HCT116 (cell line): ENCODE measurements around the gene SSR2. TPM values are rescaled to one million over a fixed set of nuclear protein-coding genes. Genes with fewer than 3 reads are reported as not detected.

ENCODE experiments used
- ATAC-seq: fragments of 200-7000 bp; cut with Tn5 transposase; 2 replicates; pipeline ENCODE4 v1.9.1; 2020; ENCODE audit warnings: mild to moderate bottlenecking, moderate library complexity
- BruUV-seq: library from RNA; stranded (reverse); fragments of 400-500 nt; replicated peaks from 2 replicates; lab custom pipeline; 2021; lab: Mats Ljungman, UMichigan
- CTCF ChIA-PET: fragments of 300-600 bp; sonication (Branson Sonifier 250); formaldehyde crosslinking; loops from one replicate; lab custom pipeline; 2021; ENCODE audit warnings: antibody characterized with exemption; lab: Charles Lee
- POLR2A ChIA-PET: fragments of 300-600, 350-600 bp; sonication (Branson Sonifier 250); formaldehyde crosslinking; loops from one replicate; lab custom pipeline; 2021; ENCODE audit warnings: antibody characterized with exemption; lab: Charles Lee
- RAD21 ChIA-PET, 2 experiments: fragments of 300-600 bp; sonication (Branson Sonifier 250); formaldehyde crosslinking; loops; one replicate each; lab custom pipeline; 2023; ENCODE audit warnings: low total read pairs in 2 of 2; ENCODE audit not compliant: uncharacterized antibody in 2 of 2, unreplicated experiment in 2 of 2, low non-redundant PET in 1 of 2; lab: Charles Lee
- DNase-seq: peaks from one replicate; pipeline ENCODE4 v3.0.0-alpha.2; 2010; ENCODE audit warnings: low read depth, low spot score
- H2AFZ ChIP-seq: fragments of 200-600 bp; shearing (Covaris generic), sonication (generic); 2 replicates; pipeline ENCODE4 v1.6.1; 2017; ENCODE audit warnings: low read depth, mixed run types, mixed read lengths, antibody characterized with exemption, low read length; ENCODE audit not compliant: poor library complexity, severe bottlenecking
- H3K27ac ChIP-seq: 2 replicates; pipeline ENCODE4 v1.5.1; 2012; ENCODE audit warnings: low read depth, low read length
- H3K27me3 ChIP-seq: fragments of 200-600 bp; sonication (generic); 2 replicates; pipeline ENCODE4 v1.6.1; 2016; ENCODE audit warnings: mixed run types, low read length, mixed read lengths; ENCODE audit not compliant: insufficient read depth
- H3K36me3 ChIP-seq, 2 experiments: fragments of 200-500 bp in 1 of 2; fragments of 200-600 bp in 1 of 2; sonication (Bioruptor generic) in 1 of 2; sonication (generic) in 1 of 2; 2 replicates each; pipeline versions ENCODE4 v1.5.1 to v1.6.1; 2014 to 2016; ENCODE audit warnings: low read length in 2 of 2, inconsistent platforms in 1 of 2, mixed read lengths in 1 of 2, mixed run types in 1 of 2; ENCODE audit not compliant: insufficient read depth in 2 of 2, control insufficient read depth in 1 of 2
- H3K4me1 ChIP-seq, 2 experiments: fragments of 200-600 bp in 1 of 2; sonication (generic) in 1 of 2; 2 replicates each; pipeline versions ENCODE4 v1.5.1 to v1.6.1; 2012 to 2017; ENCODE audit warnings: low read length in 2 of 2, inconsistent platforms in 1 of 2, mild to moderate bottlenecking in 1 of 2, mixed read lengths in 1 of 2, mixed run types in 1 of 2, moderate library complexity in 1 of 2; ENCODE audit not compliant: insufficient read depth in 2 of 2, control insufficient read depth in 1 of 2
- H3K4me2 ChIP-seq: fragments of 200-600 bp; sonication (generic); 2 replicates; pipeline ENCODE4 v1.6.1; 2017; ENCODE audit warnings: mixed run types, low read length, mixed read lengths
- H3K4me3 ChIP-seq, 2 experiments: fragments of 200-600 bp in 1 of 2; sonication (generic) in 1 of 2; replicated peaks in 1 of 2; 2 replicates each; pipeline ENCODE4 v1.5.1; 2011 to 2016; ENCODE audit warnings: low read length in 2 of 2, control low read depth in 1 of 2, low read depth in 1 of 2, mild to moderate bottlenecking in 1 of 2, mixed read lengths in 1 of 2, mixed run types in 1 of 2
- H3K79me2 ChIP-seq: fragments of 200-600 bp; sonication (generic); 2 replicates; pipeline ENCODE4 v1.6.1; 2017; ENCODE audit warnings: mild to moderate bottlenecking, mixed run types, low read length, moderate library complexity, mixed read lengths; ENCODE audit not compliant: insufficient read depth
- H3K9ac ChIP-seq: fragments of 200-600 bp; sonication (generic); 2 replicates; pipeline ENCODE4 v1.6.1; 2016; ENCODE audit warnings: low read length, mixed read lengths
- H3K9me2 ChIP-seq: fragments of 200-600 bp; sonication (generic), shearing (Covaris generic); 2 replicates; pipeline ENCODE4 v1.6.1; 2017; ENCODE audit warnings: mixed run types, mild to moderate bottlenecking, moderate library complexity; ENCODE audit not compliant: insufficient read depth
- H3K9me3 ChIP-seq, 2 experiments: fragments of 200-500 bp in 1 of 2; fragments of 200-600 bp in 1 of 2; sonication (Bioruptor generic) in 1 of 2; sonication (generic) in 1 of 2; 2 replicates each; pipeline ENCODE4 v1.6.1; 2014 to 2017; ENCODE audit warnings: low read length in 2 of 2, mixed read lengths in 2 of 2, inconsistent platforms in 1 of 2, low read depth in 1 of 2, mild to moderate bottlenecking in 1 of 2, mixed run types in 1 of 2, moderate library complexity in 1 of 2; ENCODE audit not compliant: control insufficient read depth in 1 of 2, insufficient read depth in 1 of 2
- H4K20me1 ChIP-seq: fragments of 200-600 bp; sonication (generic), shearing (Covaris generic); 2 replicates; pipeline ENCODE4 v1.6.1; 2017; ENCODE audit warnings: mixed run types, mild to moderate bottlenecking, moderate library complexity; ENCODE audit not compliant: insufficient read depth
- EGR1 ChIP-seq: IDR thresholded peaks from 2 replicates; pipeline ENCODE4 v1.6.1; 2012; ENCODE audit warnings: low read depth
- ELF1 ChIP-seq: IDR thresholded peaks from 2 replicates; pipeline ENCODE4 v1.6.1; 2012; ENCODE audit warnings: low read depth, borderline replicate concordance
- EZH2 ChIP-seq: fragments of 200-600 bp; sonication (generic); IDR thresholded peaks from 2 replicates; pipeline ENCODE4 v1.6.1; 2017; ENCODE audit warnings: antibody characterized with exemption, mixed run types
- EZH2phosphoT487 ChIP-seq: fragments of 200-600 bp; IDR thresholded peaks from 2 replicates; pipeline ENCODE4 v1.6.1; 2018; ENCODE audit warnings: antibody characterized with exemption, borderline replicate concordance
- FOSL1 ChIP-seq: IDR thresholded peaks from 2 replicates; pipeline ENCODE4 v1.6.1; 2012; ENCODE audit warnings: low read depth
- JUND ChIP-seq: IDR thresholded peaks from 2 replicates; pipeline ENCODE4 v1.6.1; 2012
- POLR2A ChIP-seq: IDR thresholded peaks from 2 replicates; pipeline ENCODE4 v1.7.0; 2011; ENCODE audit warnings: borderline replicate concordance; ENCODE audit not compliant: insufficient read depth, insufficient read length; ENCODE audit errors: extremely low read depth
- RAD21 ChIP-seq: IDR thresholded peaks from 2 replicates; pipeline ENCODE4 v1.6.1; 2012; ENCODE audit warnings: low read depth, mild to moderate bottlenecking
- SIN3A ChIP-seq: IDR thresholded peaks from 2 replicates; pipeline ENCODE4 v1.6.1; 2012; ENCODE audit warnings: low read depth
- SRF ChIP-seq: IDR thresholded peaks from 2 replicates; pipeline ENCODE4 v1.6.1; 2012; ENCODE audit warnings: low read depth
- TCF7L2 ChIP-seq: IDR thresholded peaks from 2 replicates; pipeline ENCODE4 v1.7.0; 2011; ENCODE audit warnings: borderline replicate concordance, inconsistent platforms; ENCODE audit not compliant: insufficient read depth, insufficient read length; ENCODE audit errors: extremely low read depth
- YY1 ChIP-seq: IDR thresholded peaks from 2 replicates; pipeline ENCODE4 v1.6.1; 2011; ENCODE audit warnings: low read length, low read depth, moderate library complexity, mild to moderate bottlenecking; ENCODE audit not compliant: insufficient replicate concordance; ENCODE audit errors: extremely low read depth
- ZNF274 ChIP-seq: fragments of 200-500 bp; sonication (Bioruptor generic); IDR thresholded peaks from 2 replicates; pipeline ENCODE4 v1.6.1; 2014; ENCODE audit warnings: mild to moderate bottlenecking, low read depth, low read length, inconsistent platforms
- intact Hi-C: fragments of 100-400 bp; cut with micrococcal nuclease; formaldehyde crosslinking; loops from 2 replicates; pipeline ENCODE4 v1.10.0; 2022
- total RNA-seq: library from RNA; stranded (reverse); gene quantifications from one replicate; pipeline ENCODE4 v1.2.1, GENCODE V29; 2021; ENCODE audit not compliant: unreplicated experiment
- TF ChIP-seq, protein P1 (sequence below): IDR thresholded peaks from 2 replicates; pipeline ENCODE4 v1.6.1; 2011; ENCODE audit warnings: mild to moderate bottlenecking, low read length, moderate library complexity; ENCODE audit not compliant: insufficient replicate concordance; ENCODE audit errors: extremely low read depth

The SSR2 gene
- total RNA-seq, 1 experiment from 2014 or later: 153 TPM

GRCh38 chr1:156003923-156004188 lies 16.9 kb downstream of the SSR2 start:
- ATAC-seq (peak; percentile 10; the same call in 1 of the 2 replicates), DNase-seq (no peak)
- no peaks in the 10 kb centered on the region for H3K9me3 ChIP-seq
- TF ChIP-seq YY1 (no peak), ZNF274 (no peak), SIN3A (no peak), TCF7L2 (no peak), JUND (no peak), ELF1 (no peak), FOSL1 (no peak), EZH2 (no peak), RAD21 (no peak), POLR2A (no peak), EGR1 (no peak), SRF (no peak), EZH2phosphoT487 (no peak)
- TF ChIP-seq, protein P1, sequence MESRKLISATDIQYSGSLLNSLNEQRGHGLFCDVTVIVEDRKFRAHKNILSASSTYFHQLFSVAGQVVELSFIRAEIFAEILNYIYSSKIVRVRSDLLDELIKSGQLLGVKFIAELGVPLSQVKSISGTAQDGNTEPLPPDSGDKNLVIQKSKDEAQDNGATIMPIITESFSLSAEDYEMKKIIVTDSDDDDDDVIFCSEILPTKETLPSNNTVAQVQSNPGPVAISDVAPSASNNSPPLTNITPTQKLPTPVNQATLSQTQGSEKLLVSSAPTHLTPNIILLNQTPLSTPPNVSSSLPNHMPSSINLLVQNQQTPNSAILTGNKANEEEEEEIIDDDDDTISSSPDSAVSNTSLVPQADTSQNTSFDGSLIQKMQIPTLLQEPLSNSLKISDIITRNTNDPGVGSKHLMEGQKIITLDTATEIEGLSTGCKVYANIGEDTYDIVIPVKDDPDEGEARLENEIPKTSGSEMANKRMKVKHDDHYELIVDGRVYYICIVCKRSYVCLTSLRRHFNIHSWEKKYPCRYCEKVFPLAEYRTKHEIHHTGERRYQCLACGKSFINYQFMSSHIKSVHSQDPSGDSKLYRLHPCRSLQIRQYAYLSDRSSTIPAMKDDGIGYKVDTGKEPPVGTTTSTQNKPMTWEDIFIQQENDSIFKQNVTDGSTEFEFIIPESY: no peak
- H2AFZ ChIP-seq: peak overlapping the region; percentile 77
- intact Hi-C loops: loop anchor here (10.0 kb wide), 1 partner anchor 61 kb away; the partner anchor contains the start of gene RAB25
- no peaks in the 10 kb centered on the region for H4K20me1 ChIP-seq
- peak overlapping the region; percentile 22 to 44 for H3K4me3 ChIP-seq
- no TSS peak for BruUV-seq
- H3K9ac ChIP-seq: peak overlapping the region; percentile 38
- POLR2A ChIA-PET: no interaction called here
- H3K4me1 ChIP-seq: peaks cover 7 to 52% of the 10 kb centered on the region in 2 experiments
- no peaks in the 10 kb centered on the region for H3K27me3 ChIP-seq
- H3K36me3 ChIP-seq: no peaks in the 10 kb centered on the region; a peak in 3 of 4 replicates
- H3K9me2 ChIP-seq: no peaks in the 10 kb centered on the region
- H3K4me2 ChIP-seq: peak overlapping the region; percentile 75
- no peaks in the 10 kb centered on the region for H3K79me2 ChIP-seq
- RAD21 ChIA-PET: no interaction called here
- no peak overlapping the region for H3K27ac ChIP-seq
- CTCF ChIA-PET: interaction anchor here (1.6 to 1.7 kb wide), 2 partner anchors 14 to 62 kb away, joined by 6 to 7 read pairs; no protein-coding TSS in a partner anchor
